ENCODE measurements around the gene PGAM1.
"Not testable (repeated sequence)": the region's sequence is repeated elsewhere in the genome, so short reads cannot be mapped to it uniquely, and the experiment has no call there.

The PGAM1 gene

DNA sequence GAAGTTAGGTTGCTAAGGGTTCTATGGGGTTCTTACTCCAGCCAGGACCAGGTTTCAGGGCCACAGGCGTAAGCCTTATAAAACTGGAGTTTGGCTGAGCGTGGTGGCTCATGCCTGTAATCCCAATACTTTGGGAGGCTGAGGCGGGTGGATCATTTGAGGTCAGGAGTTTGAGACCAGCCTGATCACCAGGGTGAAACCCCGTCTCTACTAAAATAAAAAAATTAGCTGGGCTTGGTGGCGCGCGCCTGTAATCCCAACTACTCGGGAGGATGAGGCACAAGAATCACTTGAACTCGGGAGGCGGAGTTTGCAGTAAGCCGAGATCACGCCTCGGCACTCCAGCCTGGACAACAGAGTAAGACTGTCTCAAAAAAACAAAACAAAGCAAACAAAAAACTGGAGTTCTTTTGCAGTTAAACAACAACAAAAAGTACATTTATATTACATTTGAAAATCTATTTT lies 24.5 kb upstream of the PGAM1 start (continued):
- peak; percentile 28; the same call in 1 of the 2 replicates for TF ChIP-seq MYNN (tag by site-specific recombination; IDR thresholded peaks at IDR 0.05; ENCODE audit: borderline replicate concordance)
- peak; percentile 91 for TF ChIP-seq ZNF335 (tag by site-specific recombination; conservative IDR thresholded peaks at IDR 0.05)
- TF ChIP-seq TSHZ1 (tag by site-specific recombination; IDR thresholded peaks at IDR 0.05; ENCODE audit: borderline replicate concordance), result no peak
- no peak for TF ChIP-seq ZNF785 (tag by site-specific recombination; IDR thresholded peaks at IDR 0.05)
- TF ChIP-seq ZNF514 (tag by site-specific recombination; IDR thresholded peaks at IDR 0.05), result no peak
- no peak for TF ChIP-seq ZBTB44 (tag by site-specific recombination; IDR thresholded peaks at IDR 0.05)

GRCh38 chr10:97404044-97404443 lies 21.9 kb upstream of the PGAM1 start:
- H3K27ac ChIP-seq (ENCODE audit: extremely low read depth, low read depth, low read length), result no peak overlapping the region
- TF ChIP-seq ZNF184 (tag by site-specific recombination; IDR thresholded peaks at IDR 0.05) (peak; percentile 94), ZNF704 (tag by site-specific recombination; IDR thresholded peaks at IDR 0.05) (no peak)
- no peaks in the 10 kb centered on the region for H3K9me3 ChIP-seq (ENCODE audit: control insufficient read depth, insufficient read depth, low read depth, low read length)
- ChIA-PET CTCF (no interaction called here), POLR2A (interaction anchor here (0.7 kb wide), 1 partner anchor 23 kb away, joined by 3 read pairs; no protein-coding TSS in a partner anchor)
- H3K4me1 ChIP-seq (ENCODE audit: control insufficient read depth, insufficient read depth, low read length), result 0 out of 2 replicates have a peak, but pooled peaks cover 4% of the 10 kb centered on the region
- no peak overlapping the region for H3K4me3 ChIP-seq (ENCODE audit: low read depth, low read length)
- peaks cover 0 to under 1% of the 10 kb centered on the region in 2 experiments; a peak in 1 of 3 replicates for H3K36me3 ChIP-seq (ENCODE audit: control insufficient read depth in 2 of 2, insufficient read depth in 1 of 2, low read length in 2 of 2)

DNA sequence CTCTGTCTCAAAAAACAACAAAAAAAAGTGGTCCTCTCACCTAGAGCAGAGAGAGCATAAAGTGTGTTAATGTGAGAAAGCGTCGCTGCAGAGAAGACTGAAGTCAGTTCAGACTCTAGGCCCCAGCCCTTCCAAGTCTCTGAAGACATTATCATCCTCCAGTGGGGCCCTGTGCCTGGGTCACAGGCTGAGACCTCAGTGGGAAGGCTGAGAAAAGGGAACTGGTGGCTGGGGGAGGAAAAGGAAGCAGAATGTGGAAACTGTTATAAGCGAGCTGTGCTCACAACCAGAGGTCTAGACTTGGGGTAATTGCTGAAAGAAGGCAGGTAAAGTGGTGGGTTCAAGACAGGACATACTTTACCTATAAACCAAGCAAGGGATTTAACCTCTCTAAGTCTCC lies 19.9 kb upstream of the PGAM1 start:
- Histone ChIP-seq H3K4me3 (ENCODE audit: low read depth, low read length) (no peak overlapping the region), H3K36me3 (ENCODE audit: control insufficient read depth in 2 of 2, insufficient read depth in 1 of 2, low read length in 2 of 2) (no peaks in the 10 kb centered on the region), H3K4me1 (ENCODE audit: control insufficient read depth, insufficient read depth, low read length) (no peaks in the 10 kb centered on the region), H3K27ac (ENCODE audit: extremely low read depth, low read depth, low read length) (no peak overlapping the region), H3K9me3 (ENCODE audit: control insufficient read depth, insufficient read depth, low read depth, low read length) (no peaks in the 10 kb centered on the region)
- TF ChIP-seq, protein P1, sequence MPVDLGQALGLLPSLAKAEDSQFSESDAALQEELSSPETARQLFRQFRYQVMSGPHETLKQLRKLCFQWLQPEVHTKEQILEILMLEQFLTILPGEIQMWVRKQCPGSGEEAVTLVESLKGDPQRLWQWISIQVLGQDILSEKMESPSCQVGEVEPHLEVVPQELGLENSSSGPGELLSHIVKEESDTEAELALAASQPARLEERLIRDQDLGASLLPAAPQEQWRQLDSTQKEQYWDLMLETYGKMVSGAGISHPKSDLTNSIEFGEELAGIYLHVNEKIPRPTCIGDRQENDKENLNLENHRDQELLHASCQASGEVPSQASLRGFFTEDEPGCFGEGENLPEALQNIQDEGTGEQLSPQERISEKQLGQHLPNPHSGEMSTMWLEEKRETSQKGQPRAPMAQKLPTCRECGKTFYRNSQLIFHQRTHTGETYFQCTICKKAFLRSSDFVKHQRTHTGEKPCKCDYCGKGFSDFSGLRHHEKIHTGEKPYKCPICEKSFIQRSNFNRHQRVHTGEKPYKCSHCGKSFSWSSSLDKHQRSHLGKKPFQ (tag by site-specific recombination; IDR thresholded peaks at IDR 0.05), result no peak
- TF ChIP-seq ZSCAN4 (tag by site-specific recombination; IDR thresholded peaks at IDR 0.05) (no peak), ZFP41 (tag by site-specific recombination; IDR thresholded peaks at IDR 0.05; ENCODE audit: borderline replicate concordance) (no peak), WT1 (tag by site-specific recombination; IDR thresholded peaks at IDR 0.05) (no peak), ZNF132 (tag by site-specific recombination; IDR thresholded peaks at IDR 0.05; ENCODE audit: borderline replicate concordance) (no peak), ZBTB48 (tag by site-specific recombination; IDR thresholded peaks at IDR 0.05) (no peak)
- CTCF ChIA-PET, result interaction anchor here (0.6 to 1.0 kb wide), 11 partner anchors 15 to 1007 kb away, joined by 3 to 7 read pairs (median 4); no protein-coding TSS in a partner anchor
- POLR2A ChIA-PET, result no interaction called here

- H3K36me3 ChIP-seq (ENCODE audit: control insufficient read depth in 2 of 2, insufficient read depth in 1 of 2, low read length in 2 of 2); H3K4me3 ChIP-seq (ENCODE audit: low read depth, low read length); H3K4me1 ChIP-seq (ENCODE audit: control insufficient read depth, insufficient read depth, low read length); POLR2A ChIA-PET; H3K27ac ChIP-seq (ENCODE audit: extremely low read depth, low read depth, low read length); H3K9me3 ChIP-seq (ENCODE audit: control insufficient read depth, insufficient read depth, low read depth, low read length): not testable (repeated sequence)
- CTCF ChIA-PET, result interaction anchor here (0.6 to 1.0 kb wide), 18 partner anchors 9 to 1007 kb away, joined by 3 to 7 read pairs (median 3); no protein-coding TSS in a partner anchor
Measured at GRCh38 chr10:97406483-97406882, 19.5 kb upstream of the PGAM1 start.

All from HEK293 (cell line).